GM20000 (cell line): ENCODE measurements around the gene HKDC1.
"Not testable (repeated sequence)": the region's sequence is repeated elsewhere in the genome, so short reads cannot be mapped to it uniquely, and the experiment has no call there.

Experiments
- DNase-seq: peaks from one replicate; pipeline ENCODE4 v3.0.0; 2012; ENCODE audit warnings: low spot score
- TF ChIP-seq, protein P1 (sequence below): IDR thresholded peaks from 2 replicates; pipeline ENCODE4 v1.5.1; 2012; ENCODE audit warnings: mild to moderate bottlenecking, control low read depth; ENCODE audit errors: extremely low read depth, missing control alignments

The HKDC1 gene

DNA sequence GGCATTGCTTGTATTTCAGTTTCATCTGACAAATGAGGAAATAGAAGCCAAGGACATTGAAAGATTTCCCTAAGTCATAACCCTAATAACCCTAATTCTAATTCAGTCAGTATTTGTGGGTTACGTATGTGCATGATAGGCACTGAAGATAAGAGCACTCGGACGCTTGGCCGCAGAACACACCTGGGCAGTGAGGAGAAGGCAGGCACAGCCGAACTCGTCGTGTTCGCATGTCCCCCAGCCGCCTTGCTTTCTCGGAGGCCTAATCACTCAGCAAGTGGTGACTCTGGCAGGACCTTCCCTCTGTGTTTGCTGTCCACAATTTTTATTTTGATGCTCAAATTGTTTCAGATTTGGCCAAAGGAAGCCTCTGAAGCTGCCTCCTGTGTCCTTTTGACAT, 23.7 kb downstream of the HKDC1 start:
- DNase-seq: no peak

DNA sequence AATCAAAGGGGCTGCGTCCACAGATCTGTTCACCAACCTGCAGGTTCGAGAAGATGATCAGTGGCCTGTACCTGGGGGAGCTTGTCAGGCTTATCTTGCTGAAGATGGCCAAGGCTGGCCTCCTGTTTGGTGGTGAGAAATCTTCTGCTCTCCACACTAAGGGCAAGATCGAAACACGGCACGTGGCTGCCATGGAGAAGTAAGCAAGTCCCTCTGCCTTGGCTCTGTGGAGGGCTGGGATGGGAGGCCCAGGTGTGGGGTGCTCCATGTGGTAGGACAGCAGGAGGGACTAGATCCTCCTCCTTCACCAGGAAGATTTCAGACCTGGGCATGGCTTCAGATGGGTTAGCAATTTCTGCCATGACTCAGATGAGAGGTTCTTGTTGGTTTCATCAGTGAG, 25.9 kb downstream of the HKDC1 start:
- TF ChIP-seq, protein P1, sequence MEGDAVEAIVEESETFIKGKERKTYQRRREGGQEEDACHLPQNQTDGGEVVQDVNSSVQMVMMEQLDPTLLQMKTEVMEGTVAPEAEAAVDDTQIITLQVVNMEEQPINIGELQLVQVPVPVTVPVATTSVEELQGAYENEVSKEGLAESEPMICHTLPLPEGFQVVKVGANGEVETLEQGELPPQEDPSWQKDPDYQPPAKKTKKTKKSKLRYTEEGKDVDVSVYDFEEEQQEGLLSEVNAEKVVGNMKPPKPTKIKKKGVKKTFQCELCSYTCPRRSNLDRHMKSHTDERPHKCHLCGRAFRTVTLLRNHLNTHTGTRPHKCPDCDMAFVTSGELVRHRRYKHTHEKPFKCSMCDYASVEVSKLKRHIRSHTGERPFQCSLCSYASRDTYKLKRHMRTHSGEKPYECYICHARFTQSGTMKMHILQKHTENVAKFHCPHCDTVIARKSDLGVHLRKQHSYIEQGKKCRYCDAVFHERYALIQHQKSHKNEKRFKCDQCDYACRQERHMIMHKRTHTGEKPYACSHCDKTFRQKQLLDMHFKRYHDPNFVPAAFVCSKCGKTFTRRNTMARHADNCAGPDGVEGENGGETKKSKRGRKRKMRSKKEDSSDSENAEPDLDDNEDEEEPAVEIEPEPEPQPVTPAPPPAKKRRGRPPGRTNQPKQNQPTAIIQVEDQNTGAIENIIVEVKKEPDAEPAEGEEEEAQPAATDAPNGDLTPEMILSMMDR: no peak
- no peak for DNase-seq

More for the DNA sequence above, 23.7 kb downstream of the HKDC1 start:
- TF ChIP-seq, protein P1: no peak

DNA sequence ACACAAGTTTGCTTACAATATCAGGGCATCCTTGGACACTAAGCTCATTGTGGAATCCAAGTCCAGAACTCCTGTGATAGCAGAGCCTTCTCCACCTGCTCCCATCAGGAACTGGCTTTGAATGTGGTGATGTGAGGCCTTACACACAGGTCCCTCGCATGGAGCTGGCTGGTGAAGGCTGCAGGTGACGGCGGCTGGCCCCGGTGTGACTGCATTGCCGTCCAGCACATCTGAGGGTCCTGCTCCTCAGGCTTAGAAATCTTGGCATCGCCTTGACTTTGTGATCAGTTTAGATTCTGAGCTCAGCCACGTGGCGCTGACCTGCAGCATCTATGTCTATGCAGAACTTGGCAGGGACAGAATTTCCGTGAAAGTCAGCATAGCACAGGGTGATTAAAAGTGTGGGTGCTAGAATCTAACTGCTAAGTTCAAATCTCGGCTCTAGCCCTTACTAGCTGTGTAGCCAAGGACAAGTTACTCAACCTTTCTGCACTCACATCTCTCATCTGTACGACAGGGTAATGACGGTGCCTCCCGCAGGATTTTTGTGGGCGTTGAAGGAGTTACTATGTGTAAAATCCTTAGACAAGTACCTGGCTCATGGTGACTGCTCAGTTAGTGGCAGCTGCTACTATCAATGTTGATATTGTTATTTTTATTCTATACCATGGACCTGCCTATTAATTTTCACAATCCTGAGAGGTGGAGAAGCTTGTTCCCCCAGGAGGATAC, 26.6 kb downstream of the HKDC1 start:
- TF ChIP-seq, protein P1: no peak

DNA sequence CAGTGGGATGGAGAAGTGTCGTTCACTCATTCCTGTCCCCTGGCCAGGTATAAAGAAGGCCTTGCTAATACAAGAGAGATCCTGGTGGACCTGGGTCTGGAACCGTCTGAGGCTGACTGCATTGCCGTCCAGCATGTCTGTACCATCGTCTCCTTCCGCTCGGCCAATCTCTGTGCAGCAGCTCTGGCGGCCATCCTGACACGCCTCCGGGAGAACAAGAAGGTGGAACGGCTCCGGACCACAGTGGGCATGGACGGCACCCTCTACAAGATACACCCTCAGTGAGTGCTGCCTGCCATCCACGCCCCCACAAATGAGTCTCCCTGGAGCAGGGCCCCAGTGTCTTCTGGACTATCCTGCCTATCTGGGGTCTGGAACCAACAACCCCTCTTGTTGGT, 27.2 kb downstream of the HKDC1 start:
- no peak for DNase-seq
- TF ChIP-seq, protein P1: no peak

More for the DNA sequence above, 26.6 kb downstream of the HKDC1 start:
- DNase-seq: no peak

DNA sequence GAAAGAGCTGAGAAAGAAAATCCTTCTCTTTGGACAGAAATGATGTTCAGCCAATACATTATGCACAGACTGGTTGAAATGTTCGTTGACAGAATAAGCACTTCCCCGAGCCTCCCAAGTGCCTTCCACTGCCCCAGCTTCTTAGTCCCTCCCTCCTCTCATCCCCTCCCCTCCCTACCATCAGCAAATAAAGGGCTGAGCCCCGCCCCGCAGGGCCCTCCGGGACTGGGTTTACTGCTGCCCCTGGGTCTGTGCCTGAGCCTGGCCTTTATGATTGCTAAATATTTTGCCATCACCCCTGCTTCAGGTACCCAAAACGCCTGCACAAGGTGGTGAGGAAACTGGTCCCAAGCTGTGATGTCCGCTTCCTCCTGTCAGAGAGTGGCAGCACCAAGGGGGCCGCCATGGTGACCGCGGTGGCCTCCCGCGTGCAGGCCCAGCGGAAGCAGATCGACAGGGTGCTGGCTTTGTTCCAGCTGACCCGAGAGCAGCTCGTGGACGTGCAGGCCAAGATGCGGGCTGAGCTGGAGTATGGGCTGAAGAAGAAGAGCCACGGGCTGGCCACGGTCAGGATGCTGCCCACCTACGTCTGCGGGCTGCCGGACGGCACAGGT, 28.1 kb downstream of the HKDC1 start:
- TF ChIP-seq, protein P1: no peak
- DNase-seq: no peak

DNA sequence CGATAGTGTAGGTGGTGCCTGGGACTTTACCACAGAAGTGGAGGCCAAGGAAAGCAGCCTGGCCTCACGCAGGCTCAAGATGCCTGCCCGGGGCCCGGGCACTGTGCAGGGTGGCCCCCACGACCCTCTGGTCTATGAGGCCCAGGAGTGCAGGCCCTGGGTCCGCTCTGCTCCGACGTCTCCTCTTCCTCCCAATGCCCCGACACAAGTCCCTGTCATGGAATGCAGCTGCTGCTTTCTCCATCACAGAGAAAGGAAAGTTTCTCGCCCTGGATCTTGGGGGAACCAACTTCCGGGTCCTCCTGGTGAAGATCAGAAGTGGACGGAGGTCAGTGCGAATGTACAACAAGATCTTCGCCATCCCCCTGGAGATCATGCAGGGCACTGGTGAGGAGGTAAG, 29.9 kb downstream of the HKDC1 start:
- DNase-seq: no peak
- TF ChIP-seq, protein P1: no peak

DNA sequence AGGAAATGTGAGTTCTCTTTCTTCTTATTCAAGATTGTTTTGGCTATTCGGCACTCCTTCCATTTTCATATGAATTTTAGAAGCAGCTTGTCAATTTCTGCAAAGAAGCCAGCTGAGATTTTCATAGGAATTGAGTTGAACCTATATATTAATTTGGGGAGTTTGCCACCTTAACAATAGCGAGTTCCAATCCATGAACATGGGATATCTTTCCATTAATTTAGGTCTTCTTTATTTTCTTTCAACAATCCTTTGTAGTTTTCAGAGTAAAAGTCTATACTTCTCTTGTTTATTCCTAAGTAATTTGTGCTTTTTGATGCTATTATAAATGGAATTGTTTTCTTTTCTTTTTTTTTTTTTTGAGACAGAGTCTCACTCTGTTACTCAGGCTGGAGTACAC, 31.3 kb downstream of the HKDC1 start:
- not testable (repeated sequence) for DNase-seq

DNA sequence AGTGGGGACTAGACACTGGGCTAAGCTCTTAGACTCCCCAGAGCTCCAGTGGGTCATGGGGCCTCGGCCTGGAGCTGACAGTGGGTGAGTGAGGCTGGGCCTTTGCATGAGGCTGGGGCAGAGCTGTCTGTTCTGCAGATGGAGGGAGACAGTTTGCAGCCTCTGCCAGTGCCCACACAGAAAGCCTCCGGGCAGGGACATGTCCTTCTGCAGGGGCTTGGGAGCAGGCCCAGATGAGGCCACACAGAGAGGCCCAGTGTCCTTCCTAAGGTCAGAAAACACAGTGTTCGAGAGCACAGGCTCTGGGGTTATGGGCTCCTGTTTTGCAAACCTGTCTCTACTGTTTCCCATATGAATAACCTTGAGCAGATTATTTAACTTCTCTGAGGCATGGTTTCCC, 33.0 kb downstream of the HKDC1 start:
- TF ChIP-seq, protein P1: no peak
- DNase-seq: no peak
